ENCODE data around the gene OPRM1.

- TF ChIP-seq CTCF (IDR thresholded peaks at IDR 0.05) (no peak), POLR2A (IDR thresholded peaks at IDR 0.05) (no peak)
Observed at GRCh38 chr6:154053141-154053540, 14.1 kb downstream of the OPRM1 start.

All from breast epithelium (tissue), 3 donors.